ENCODE data around the gene MYO7B.

MYO7B gene

DNA sequence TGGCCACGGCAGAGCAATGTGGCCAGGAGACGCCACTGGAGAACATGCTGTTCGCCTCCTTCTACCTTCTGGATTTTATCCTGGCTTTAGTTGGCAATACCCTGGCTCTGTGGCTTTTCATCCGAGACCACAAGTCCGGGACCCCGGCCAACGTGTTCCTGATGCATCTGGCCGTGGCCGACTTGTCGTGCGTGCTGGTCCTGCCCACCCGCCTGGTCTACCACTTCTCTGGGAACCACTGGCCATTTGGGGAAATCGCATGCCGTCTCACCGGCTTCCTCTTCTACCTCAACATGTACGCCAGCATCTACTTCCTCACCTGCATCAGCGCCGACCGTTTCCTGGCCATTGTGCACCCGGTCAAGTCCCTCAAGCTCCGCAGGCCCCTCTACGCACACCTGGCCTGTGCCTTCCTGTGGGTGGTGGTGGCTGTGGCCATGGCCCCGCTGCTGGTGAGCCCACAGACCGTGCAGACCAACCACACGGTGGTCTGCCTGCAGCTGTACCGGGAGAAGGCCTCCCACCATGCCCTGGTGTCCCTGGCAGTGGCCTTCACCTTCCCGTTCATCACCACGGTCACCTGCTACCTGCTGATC is 115.4 kb downstream of the MYO7B start:
- DNase-seq (ENCODE audit: low spot score) = no peak

DNA sequence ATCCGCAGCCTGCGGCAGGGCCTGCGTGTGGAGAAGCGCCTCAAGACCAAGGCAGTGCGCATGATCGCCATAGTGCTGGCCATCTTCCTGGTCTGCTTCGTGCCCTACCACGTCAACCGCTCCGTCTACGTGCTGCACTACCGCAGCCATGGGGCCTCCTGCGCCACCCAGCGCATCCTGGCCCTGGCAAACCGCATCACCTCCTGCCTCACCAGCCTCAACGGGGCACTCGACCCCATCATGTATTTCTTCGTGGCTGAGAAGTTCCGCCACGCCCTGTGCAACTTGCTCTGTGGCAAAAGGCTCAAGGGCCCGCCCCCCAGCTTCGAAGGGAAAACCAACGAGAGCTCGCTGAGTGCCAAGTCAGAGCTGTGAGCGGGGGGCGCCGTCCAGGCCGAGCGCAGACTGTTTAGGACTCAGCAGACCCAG is 115.9 kb downstream of the MYO7B start:
- no peak for DNase-seq (ENCODE audit: low spot score)

DNA sequence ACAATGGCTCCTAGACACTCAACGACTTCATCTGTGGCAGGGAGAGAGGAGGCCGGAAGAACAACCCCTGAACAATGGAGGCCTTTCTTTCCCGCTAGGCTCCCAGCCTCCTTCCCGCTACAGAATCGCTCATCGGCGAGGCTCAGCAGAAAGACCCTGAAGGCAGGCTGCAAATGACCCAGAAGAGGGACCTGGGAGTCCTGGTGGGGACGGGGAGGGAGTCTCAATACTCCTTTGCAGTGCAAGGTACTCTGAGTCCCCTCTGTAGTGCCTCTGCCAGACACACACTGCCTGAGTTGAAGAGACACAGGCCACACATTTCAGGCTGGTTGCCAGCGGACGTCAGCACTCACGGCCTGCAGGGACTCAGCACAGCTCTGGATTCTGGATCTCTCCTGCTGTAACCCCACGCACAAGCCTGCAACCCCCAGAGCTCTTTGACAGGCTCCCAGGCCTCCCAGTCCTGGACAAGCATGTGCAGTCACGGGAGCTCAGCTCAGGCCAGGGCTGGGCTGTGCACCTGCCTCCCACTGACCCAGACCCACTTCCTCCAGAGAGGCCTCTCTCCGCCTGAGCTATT is 116.6 kb downstream of the MYO7B start:
- no peak for DNase-seq (ENCODE audit: low spot score)

DNA sequence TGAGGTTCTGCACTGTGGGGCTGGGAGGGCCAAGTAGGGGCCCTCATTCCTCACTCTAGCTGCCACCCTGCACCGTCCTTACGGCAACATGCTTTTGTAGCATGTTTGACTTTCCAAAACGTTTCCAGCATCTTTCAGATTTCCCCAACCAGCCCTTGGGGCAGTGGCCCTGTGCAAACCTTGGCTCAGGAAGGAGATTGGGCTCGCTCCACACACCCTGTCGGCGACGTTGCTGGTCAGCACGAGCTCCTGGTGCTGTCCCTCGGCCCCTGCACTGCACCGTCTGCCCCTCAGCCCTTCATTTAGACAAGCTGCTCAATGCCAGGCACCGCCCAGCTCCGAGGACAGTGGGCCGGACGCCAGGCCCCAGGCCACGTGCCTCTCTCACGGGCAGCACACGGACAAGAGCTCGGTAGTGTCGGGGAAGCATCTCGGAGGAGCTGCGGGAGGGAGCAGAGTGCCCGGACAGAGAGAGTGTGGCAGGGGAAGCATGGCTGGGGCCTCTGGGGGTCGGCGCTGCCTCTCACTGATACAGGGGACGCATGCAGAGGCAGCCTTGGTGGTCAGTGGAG is 117.4 kb downstream of the MYO7B start:
- DNase-seq (ENCODE audit: low spot score) = no peak

DNA sequence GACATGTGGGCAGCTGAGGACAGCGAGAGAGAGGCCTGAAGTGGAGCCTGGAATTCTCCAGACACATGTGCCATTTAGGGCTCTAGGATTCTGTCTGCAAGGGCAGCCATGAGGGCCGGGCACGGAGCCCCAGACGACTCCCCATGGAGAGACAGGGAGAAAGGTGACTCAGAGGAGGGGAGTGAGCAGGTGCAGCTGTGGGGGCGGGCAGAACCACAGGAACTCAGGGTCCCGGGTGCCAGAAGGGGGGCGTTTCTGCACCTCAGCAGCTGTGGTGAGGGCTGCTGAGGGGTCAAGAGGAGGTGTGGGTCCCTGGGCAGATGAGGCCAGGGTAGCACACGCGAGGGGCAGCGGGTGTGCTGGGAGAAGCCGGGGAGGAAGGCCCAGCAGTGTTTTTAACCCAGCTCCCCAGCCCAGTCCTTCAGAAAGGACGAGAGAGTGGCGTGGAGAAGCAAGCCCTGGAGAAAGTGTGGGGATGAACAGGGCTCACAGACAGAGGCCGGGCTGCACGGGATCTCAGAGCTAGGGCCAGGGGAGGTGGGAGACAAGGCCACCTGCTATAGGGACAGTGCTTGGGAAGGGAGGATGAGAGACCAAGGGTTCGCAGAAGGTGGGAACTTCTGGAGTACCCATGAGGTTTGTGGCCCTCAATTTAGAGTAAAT is 118.1 kb downstream of the MYO7B start:
- no peak for DNase-seq (ENCODE audit: low spot score)

DNA sequence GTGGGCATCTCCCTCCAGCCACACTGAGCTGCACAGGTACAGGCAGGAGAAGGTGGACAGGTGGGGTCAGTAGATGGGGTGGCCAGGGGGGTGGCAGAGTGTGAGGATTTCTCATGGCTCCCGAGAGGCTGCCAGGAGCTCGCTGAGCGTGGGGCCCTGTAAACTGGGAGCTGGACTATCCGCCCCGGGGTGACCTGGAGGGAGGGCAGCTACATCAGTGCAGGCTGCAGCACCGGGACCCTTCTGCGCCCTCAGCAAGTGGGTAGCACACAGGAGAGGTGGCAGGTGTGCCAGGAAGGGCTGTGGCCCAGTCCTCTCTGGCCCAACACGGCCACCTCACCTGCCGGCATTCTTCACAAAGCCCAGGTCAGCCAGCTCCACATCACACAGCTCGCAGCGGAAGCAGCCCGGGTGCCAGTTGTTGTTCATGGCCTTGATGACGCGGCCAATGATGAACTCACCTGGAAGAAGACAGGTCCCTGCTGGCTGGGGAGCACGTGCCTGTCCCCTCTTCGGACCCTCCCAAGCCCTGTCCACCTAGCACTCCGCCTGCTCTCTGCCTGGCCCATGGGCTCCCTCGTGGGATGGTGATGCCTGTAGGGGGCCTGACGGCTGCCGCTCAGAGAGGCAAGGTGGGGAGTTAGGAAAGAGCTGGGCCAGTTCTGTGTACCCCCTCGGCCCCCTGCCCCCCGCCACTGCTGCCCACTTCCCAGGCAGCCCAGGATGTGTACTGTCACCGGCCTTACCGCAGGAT is 118.8 kb downstream of the MYO7B start:
- no peak for DNase-seq (ENCODE audit: low spot score)

DNA sequence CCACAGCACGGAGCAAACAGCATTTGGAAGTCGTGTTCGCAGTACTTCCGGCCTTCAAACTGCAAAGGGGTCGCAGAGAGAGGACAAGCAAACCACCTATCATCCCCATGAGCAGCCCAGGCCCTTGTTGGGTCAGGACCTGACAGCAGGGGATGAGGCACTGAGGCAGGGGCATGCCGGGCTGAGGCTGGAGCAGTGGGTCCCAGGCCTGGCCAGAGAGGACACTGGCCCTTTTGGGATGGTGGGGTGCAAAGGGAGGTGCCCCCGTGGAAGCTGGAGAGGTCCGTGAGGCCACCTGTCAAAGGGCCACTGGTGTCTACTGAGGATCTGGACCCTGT is 119.3 kb downstream of the MYO7B start:
- DNase-seq (ENCODE audit: low spot score) = no peak

DNA sequence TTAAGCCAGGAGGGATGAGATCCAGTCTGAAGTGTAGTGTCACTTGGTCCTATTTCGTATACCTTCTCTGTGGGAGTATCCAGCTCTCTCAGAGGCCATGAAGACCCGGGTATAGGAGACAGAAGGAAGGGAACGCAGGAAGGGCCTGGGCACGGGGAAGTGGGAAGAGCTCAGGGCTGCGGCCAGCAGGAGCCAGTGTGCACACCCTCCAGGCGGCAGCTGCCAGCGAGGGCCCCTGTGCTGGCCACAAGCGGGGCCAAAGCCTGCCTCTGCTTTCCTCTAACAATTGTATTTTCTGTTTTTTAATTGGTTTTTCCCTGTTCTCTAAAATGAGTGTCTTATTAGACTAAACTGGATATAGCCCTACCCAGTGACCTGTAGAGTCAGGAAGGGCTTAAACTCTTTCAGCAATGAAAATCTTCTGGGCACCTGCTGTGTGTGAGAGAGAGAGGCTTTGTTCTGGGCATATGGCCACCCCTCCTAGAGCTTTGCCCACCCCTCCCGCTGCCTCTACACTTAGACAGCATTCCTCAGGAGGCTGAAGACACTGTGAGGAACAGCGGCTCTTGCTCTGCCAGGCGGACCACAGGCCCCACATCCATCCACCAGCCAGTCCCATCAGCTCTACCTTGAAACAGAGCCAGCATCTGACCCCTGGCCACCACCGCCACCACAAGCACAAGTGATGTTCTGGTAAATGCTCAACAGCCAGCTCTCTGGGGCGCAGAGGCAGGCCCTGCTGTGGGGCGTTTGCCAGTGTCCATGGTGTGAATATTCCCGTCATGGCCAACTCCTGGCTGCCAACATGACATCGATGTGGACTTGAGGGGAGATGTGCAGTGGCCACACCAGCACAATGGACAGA is 120.0 kb downstream of the MYO7B start:
- DNase-seq (ENCODE audit: low spot score) = no peak

DNA sequence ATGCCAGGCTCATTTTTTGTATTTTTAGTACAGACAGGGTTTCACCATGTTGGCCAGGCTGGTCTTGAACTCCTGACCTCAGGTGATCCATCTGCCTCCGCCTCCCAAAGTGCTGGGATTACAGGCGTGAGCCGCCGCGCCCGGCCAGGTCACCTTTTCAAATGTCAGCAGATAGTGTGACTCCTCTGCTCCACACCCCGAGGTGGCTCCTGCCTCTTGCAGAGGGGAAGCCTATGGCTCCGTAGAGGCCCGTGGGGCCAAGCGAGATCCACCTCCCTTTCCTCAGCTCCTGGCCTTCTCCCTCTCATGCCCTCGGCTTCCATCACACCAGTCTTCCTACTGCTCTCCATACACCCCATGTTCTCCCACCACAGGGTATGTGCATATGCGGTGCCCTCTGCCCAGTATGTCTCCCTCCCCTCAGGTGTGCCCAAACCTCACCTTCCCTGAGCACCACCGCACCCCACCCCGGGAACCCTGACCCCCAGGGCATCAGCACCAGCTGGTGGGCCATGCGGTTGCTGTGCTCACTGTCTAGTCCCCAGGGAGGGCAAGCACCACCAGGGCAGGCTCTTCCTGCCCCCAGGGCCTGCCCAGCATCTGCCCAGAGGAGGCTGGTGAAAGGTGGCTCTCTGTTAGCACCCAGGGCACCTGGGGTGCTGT is 121.2 kb downstream of the MYO7B start:
- DNase-seq (ENCODE audit: low spot score) = no peak

DNA sequence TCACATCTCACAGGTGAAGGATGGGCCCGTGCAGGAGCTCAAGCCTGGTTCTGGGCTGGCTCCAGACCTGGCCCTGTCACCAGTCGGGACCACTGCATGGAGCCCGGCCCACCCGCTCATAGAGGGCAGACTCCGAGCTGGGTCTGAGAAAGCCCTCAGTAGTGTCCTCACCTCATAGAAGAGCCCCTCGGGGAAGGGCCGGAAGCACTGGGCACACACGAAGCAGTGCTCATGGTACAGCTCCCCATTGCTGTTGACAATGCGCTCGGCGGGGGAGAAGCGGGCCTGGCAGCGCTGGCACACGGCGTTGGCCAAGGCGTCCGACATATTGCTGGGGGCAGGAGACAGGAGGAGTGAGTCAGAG is 121.7 kb downstream of the MYO7B start:
- DNase-seq (ENCODE audit: low spot score) = no peak

DNA sequence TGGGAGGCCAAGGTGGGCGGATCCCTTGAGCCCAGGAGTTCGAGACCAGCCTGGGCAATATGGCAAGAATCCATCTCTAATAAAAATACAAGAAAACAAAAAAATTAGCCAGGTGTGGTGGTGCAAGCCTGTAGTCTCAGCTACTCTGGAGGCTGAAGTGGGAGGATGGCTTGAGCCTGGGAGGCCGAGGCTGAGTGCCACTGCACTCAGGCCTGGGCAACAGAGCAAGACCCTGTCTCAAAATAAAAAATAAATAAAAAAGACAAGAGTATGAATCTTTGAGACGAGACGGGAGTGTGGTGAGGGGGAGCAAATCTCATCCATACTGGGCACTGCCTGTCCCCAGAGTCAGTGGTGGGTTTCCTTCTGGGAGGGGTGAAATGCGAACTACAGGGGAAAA is 122.7 kb downstream of the MYO7B start:
- DNase-seq (ENCODE audit: low spot score) = no peak

DNA sequence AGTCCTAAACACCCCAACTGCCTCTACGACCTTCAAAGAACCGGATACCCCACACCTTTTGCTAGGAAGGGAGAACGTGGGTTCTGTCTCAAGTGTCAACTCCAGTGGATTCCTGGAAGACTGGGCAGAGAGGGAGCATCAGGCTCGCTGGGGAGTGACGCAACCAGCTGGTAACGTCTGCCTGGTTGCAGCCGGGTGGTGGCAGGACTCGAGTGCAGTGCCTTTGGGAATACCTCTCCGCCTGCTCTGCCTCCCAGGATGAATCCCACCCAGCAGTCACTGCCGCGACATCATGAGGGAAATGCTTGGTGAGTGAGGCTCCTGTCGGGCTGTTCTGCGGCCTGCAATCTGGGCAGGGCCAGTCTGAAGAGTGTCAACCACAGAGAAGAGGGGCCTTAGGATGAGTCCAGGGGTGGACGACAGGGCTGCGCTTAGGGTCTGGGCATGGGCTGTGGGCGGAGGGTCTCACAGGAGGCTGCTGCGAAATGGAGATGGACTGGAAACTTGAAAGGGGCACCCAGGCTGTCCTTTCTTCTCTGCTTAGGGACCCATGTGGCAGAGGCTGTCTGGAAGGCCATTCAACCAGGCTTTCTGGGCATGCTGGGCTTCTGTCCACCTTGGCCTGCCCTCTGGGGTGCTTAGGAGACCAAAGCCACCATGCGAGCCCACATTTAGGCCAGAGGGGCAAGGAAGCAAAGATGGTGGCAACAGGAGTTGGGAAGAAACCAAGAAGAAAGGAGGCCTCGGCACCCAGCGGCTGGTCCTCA is 123.3 kb downstream of the MYO7B start:
- no peak for DNase-seq (ENCODE audit: low spot score)

DNA sequence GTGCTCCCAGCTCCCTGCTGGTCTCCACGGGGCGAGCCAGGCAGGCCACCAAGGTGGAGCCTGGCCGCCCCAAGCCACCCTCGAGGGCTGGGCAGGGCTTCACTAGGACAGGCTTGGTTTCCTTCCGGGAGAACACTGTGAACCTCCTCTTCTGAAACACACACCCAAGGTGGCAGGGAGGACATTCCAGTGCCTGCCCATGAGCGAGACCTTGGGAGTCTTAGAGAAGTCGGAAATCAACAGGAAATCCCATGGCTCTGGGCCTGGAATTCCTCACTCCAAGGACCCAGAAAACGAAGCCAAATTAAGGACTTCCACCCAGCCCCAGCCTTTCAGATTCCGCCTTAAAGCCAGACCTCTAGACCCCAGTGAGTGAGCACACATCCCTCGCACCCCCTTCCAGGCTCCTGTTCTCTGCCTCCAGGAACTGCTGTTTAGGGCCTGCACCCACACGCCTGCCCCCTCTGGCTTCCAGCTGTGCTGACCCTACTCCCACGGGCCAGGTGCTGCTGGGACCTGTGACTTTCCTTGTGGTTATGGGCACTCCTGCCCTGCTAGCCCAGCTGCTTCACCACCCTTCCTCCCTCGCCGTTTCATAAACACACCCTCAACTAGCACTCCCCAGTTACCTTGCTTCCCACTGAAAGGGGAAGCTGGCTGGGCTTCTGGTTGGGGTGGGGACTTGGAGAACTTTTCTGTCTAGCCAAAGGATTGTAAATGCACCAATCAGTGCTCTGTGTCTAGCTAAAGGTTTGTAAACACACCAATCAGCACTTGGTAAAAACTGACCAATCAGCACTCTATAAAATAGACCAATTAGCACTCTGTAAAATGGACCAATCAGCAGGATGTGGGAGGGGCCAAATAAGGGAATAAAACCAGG is 124.2 kb downstream of the MYO7B start:
- DNase-seq (ENCODE audit: low spot score) = no peak

DNA sequence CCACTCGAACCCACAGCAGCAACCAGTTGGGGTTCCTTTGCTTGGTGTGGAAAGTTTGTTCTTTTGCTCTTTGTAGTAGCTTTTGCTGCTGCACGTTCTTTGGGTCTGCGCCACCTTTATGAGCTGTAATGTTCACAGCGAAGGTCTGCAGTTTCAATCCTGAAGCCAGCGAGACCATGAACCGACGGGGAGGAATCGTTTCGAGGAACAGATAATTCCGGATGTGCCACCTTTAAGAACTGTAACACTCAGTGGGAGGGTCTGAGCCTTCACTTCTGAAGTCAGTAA is 124.8 kb downstream of the MYO7B start:
- no peak for DNase-seq (ENCODE audit: low spot score)

DNA sequence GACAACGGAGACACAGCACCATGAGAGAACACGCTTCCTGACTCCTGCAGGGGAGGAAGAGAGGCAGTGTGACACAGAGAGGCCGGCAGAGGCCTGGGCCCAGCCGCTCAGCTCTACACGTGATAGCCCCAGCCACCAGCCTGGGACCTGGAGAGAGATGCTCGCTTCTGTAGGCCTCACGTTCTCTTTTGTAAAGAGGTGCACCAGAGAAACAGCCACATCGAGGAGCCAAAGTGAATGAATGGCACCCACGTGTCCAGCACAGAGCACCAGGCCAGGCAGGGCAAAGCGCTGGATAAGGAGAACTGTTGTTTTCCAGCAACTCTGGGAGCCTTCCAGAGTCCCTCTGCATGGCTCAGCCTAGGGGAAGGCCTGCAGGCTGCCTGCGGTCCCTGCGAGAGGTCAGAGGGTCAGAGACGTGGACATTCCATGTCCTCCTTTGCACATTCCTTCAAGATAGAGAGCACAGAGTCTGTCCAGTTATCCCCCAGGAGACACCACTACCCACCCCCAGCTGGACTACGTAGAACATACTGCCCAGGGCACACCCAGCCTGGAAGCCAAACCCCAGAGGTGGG is 125.7 kb downstream of the MYO7B start:
- no peak for DNase-seq (ENCODE audit: low spot score)

DNA sequence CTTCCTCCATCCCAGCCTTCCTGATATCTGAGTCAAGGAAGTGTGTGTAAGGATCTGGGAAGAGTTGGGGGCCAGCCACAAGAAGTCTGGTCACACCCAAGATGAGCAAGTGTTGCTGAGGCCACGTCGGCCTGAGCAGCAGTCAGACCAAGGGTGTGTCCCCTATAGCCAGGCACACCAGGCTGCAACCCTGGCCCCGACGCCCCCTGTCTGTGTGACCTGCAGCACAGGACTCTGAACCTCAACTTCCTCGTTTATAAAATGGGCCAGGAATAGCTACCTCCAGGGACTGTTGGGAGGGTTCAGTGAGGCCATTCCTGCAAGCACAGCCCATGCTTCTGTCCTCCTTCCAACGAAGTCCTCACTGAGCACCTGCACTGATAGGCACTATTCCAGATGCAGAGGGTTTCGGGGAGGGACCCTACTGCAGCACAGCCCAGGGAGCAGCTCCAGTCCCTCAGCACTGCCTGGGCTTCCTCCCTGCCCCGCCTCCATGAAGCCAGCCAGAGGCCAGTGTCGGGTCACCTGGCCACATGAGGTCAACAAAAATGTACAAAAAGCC is 126.5 kb downstream of the MYO7B start:
- no peak for DNase-seq (ENCODE audit: low spot score)

DNA sequence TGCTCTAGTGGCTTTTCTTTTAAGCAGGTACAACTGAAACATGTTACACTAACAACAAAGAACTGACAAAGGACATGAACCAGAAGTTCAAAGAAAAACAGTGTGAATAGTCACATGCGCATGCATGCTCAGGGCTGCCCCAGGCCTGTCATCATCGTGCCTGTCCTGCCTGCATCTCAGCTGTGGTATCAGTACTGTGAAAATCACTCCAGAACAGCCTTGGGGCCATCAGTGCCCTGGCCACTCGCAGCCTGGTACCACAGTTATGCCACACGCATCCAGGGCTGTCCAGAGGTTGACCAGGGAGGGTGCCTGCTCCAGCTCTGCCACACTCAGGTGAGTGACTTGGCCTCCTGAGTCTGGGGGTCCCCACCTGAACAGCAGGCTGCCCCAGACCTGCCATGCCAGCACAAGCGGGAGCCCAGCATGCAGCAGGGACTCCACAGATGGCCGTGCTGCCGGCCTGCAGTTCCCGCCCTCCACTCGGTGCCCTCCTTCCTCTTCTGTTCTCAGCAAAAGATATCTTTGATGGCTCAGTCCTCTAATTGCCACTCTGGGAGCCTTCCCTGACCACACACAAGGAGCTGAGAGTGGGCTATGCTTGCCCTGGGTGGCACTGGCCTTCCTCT is 127.6 kb downstream of the MYO7B start:
- DNase-seq (ENCODE audit: low spot score) = no peak

DNA sequence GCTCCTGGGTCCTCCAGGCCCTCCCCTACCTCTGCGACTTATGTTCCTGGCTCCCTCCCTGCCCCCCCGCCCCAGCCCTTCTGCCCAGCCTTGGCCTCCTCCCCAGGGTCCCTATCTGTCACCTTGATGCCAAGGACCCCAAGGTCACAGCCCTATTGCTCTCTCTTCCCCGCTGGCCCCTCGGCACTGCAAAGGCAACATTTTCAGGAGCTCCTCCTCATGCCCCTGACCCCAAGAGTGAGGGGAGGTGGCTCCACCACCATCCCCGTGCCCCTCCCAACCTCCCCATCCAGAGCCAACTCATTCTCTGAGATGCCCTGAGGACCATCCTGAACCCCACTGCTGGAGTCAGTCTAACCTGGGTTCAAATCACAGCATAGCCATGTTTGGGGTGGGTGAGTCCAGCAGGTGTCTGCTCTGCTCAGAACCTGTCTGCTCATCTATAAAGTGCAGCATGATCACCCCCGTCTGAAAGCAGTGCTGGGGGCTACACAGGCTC is 128.1 kb downstream of the MYO7B start:
- DNase-seq (ENCODE audit: low spot score) = no peak

Data from RKO (cell line).